Measurements from ENCODE around the gene PLXNA4. TPM values are rescaled to one million over a fixed set of nuclear protein-coding genes. Genes with fewer than 3 reads are reported as not detected.

The PLXNA4 gene
- total RNA-seq, 1 donor from 2014 or later = 3.5 TPM

- H3K4me3 Mint-ChIP-seq (ENCODE audit: unreplicated experiment) = no peak overlapping the region
- H3K9me3 Mint-ChIP-seq (ENCODE audit: unreplicated experiment) = no peaks in the 10 kb centered on the region
- TF ChIP-seq CTCF (IDR thresholded peaks at IDR 0.05; ENCODE audit: unreplicated experiment) = no peak
- H3K27me3 Mint-ChIP-seq (ENCODE audit: unreplicated experiment) = peaks cover 4% of the 10 kb centered on the region
- peaks cover 7% of the 10 kb centered on the region for H3K36me3 Mint-ChIP-seq (ENCODE audit: low read depth, unreplicated experiment)
- no peak overlapping the region for H3K27ac Mint-ChIP-seq (ENCODE audit: unreplicated experiment)
- H3K4me1 Mint-ChIP-seq (ENCODE audit: unreplicated experiment) = peaks cover 7% of the 10 kb centered on the region
- no peak for DNase-seq (ENCODE audit: low spot score)
Observed at GRCh38 chr7:132207211-132207610, 369.1 kb downstream of the PLXNA4 start.

GRCh38 chr7:132206594-132206993, 369.7 kb downstream of the PLXNA4 start:
- Mint-ChIP-seq H3K36me3 (ENCODE audit: low read depth, unreplicated experiment) (peaks cover 7% of the 10 kb centered on the region), H3K4me3 (ENCODE audit: unreplicated experiment) (no peak overlapping the region), H3K9me3 (ENCODE audit: unreplicated experiment) (no peaks in the 10 kb centered on the region), H3K27me3 (ENCODE audit: unreplicated experiment) (peaks cover 4% of the 10 kb centered on the region), H3K4me1 (ENCODE audit: unreplicated experiment) (peaks cover 7% of the 10 kb centered on the region), H3K27ac (ENCODE audit: unreplicated experiment) (no peak overlapping the region)
- DNase-seq (ENCODE audit: low spot score) = no peak
- no peak for TF ChIP-seq CTCF (IDR thresholded peaks at IDR 0.05; ENCODE audit: unreplicated experiment)

- Mint-ChIP-seq H3K4me1 (ENCODE audit: unreplicated experiment) (peaks cover 7% of the 10 kb centered on the region), H3K27ac (ENCODE audit: unreplicated experiment) (no peak overlapping the region), H3K9me3 (ENCODE audit: unreplicated experiment) (no peaks in the 10 kb centered on the region), H3K4me3 (ENCODE audit: unreplicated experiment) (no peak overlapping the region), H3K36me3 (ENCODE audit: low read depth, unreplicated experiment) (peaks cover 7% of the 10 kb centered on the region), H3K27me3 (ENCODE audit: unreplicated experiment) (peaks cover 2% of the 10 kb centered on the region)
- no peak for TF ChIP-seq CTCF (IDR thresholded peaks at IDR 0.05; ENCODE audit: unreplicated experiment)
- DNase-seq (ENCODE audit: low spot score) = no peak
Observed at GRCh38 chr7:132205509-132205908, 370.8 kb downstream of the PLXNA4 start.

GRCh38 chr7:132203021-132203420, 373.2 kb downstream of the PLXNA4 start:
- no peak for TF ChIP-seq CTCF (IDR thresholded peaks at IDR 0.05; ENCODE audit: unreplicated experiment)
- DNase-seq (ENCODE audit: low spot score) = no peak
- Mint-ChIP-seq H3K9me3 (ENCODE audit: unreplicated experiment) (no peaks in the 10 kb centered on the region), H3K4me3 (ENCODE audit: unreplicated experiment) (no peak overlapping the region), H3K27ac (ENCODE audit: unreplicated experiment) (no peak overlapping the region), H3K36me3 (ENCODE audit: low read depth, unreplicated experiment) (peaks cover 7% of the 10 kb centered on the region), H3K4me1 (ENCODE audit: unreplicated experiment) (peaks cover 7% of the 10 kb centered on the region), H3K27me3 (ENCODE audit: unreplicated experiment) (peaks cover 2% of the 10 kb centered on the region)

- no peak for DNase-seq (ENCODE audit: low spot score)
- Mint-ChIP-seq H3K4me3 (ENCODE audit: unreplicated experiment) (no peak overlapping the region), H3K36me3 (ENCODE audit: low read depth, unreplicated experiment) (peaks cover 6% of the 10 kb centered on the region), H3K27me3 (ENCODE audit: unreplicated experiment) (peaks cover 2% of the 10 kb centered on the region), H3K27ac (ENCODE audit: unreplicated experiment) (no peak overlapping the region), H3K4me1 (ENCODE audit: unreplicated experiment) (peaks cover 7% of the 10 kb centered on the region), H3K9me3 (ENCODE audit: unreplicated experiment) (no peaks in the 10 kb centered on the region)
- no peak for TF ChIP-seq CTCF (IDR thresholded peaks at IDR 0.05; ENCODE audit: unreplicated experiment)
Observed at GRCh38 chr7:132202541-132202940, 373.7 kb downstream of the PLXNA4 start.

Data from endothelial cell (in vitro differentiated cells).